Neuronal stem cell (in vitro differentiated cells): ENCODE results near the gene FGFR3.

Experiments used
- DNase-seq: peaks from one replicate; pipeline ENCODE4 v3.0.0-alpha.2; 2013; ENCODE audit warnings: low spot score
- H2AFZ ChIP-seq: one replicate; pipeline ENCODE4 v1.6.1; 2013; ENCODE audit warnings: mild to moderate bottlenecking, low read length, inconsistent platforms
- H2AK5ac ChIP-seq: 2 replicates; pipeline ENCODE4 v1.6.1; 2013; ENCODE audit warnings: low read depth, mild to moderate bottlenecking, inconsistent platforms, low read length, moderate library complexity, mixed read lengths
- H2BK120ac ChIP-seq: 2 replicates; pipeline ENCODE4 v1.6.1; 2013; ENCODE audit warnings: low read depth, mild to moderate bottlenecking, inconsistent platforms, low read length, moderate library complexity, mixed read lengths
- H2BK12ac ChIP-seq: one replicate; pipeline ENCODE4 v1.6.1; 2013; ENCODE audit warnings: low read length, inconsistent platforms
- H2BK15ac ChIP-seq: 2 replicates; pipeline ENCODE4 v1.6.1; 2013; ENCODE audit warnings: mild to moderate bottlenecking, low read length, inconsistent platforms, mixed read lengths
- H2BK5ac ChIP-seq: one replicate; pipeline ENCODE4 v1.6.1; 2013; ENCODE audit warnings: inconsistent platforms, mild to moderate bottlenecking, low read length, moderate library complexity
- H3K14ac ChIP-seq: one replicate; pipeline ENCODE4 v1.6.1; 2013; ENCODE audit warnings: low read length, inconsistent platforms
- H3K18ac ChIP-seq: 2 replicates; pipeline ENCODE4 v1.6.1; 2013; ENCODE audit warnings: low read length, inconsistent platforms
- H3K23ac ChIP-seq: 2 replicates; pipeline ENCODE4 v1.6.1; 2013; ENCODE audit warnings: low read depth, mild to moderate bottlenecking, mixed read lengths, low read length, inconsistent platforms; ENCODE audit not compliant: poor library complexity
- H3K27ac ChIP-seq: replicated peaks from 3 replicates; pipeline ENCODE4 v1.5.1; 2013; ENCODE audit warnings: low read length, inconsistent platforms
- H3K27me3 ChIP-seq, 3 experiments: 2 replicates each; pipeline ENCODE4 v1.6.1; 2013; ENCODE audit warnings: low read length in 3 of 3, mild to moderate bottlenecking in 2 of 3, inconsistent platforms in 1 of 3, low read depth in 1 of 3, mixed read lengths in 1 of 3, moderate library complexity in 1 of 3; ENCODE audit not compliant: control insufficient read depth in 3 of 3, insufficient read depth in 3 of 3
- H3K36me3 ChIP-seq, 2 donors: replicated peaks in 1 of 2; 2 replicates each; pipeline ENCODE4 v1.6.1; 2013; ENCODE audit warnings: low read length in 2 of 2; ENCODE audit not compliant: control insufficient read depth in 2 of 2, insufficient read depth in 2 of 2
- H3K4ac ChIP-seq: 2 replicates; pipeline ENCODE4 v1.6.1; 2013; ENCODE audit warnings: inconsistent platforms, mild to moderate bottlenecking, low read length, moderate library complexity
- H3K4me1 ChIP-seq, 2 donors: 1 replicate in 1 of 2; 2 replicates in 1 of 2; pipeline ENCODE4 v1.6.1; 2013; ENCODE audit warnings: low read length in 2 of 2, low read depth in 1 of 2; ENCODE audit not compliant: control insufficient read depth in 2 of 2, insufficient read depth in 1 of 2
- H3K4me2 ChIP-seq: one replicate; pipeline ENCODE4 v1.6.1; 2013; ENCODE audit warnings: mild to moderate bottlenecking, low read length, inconsistent platforms; ENCODE audit not compliant: insufficient read depth, poor library complexity, severe bottlenecking
- H3K4me3 ChIP-seq, 2 donors: 2 replicates each; pipeline ENCODE4 v1.5.1; 2013; ENCODE audit warnings: low read length in 2 of 2, mild to moderate bottlenecking in 2 of 2, inconsistent platforms in 1 of 2, moderate library complexity in 1 of 2
- H3K79me1 ChIP-seq: one replicate; pipeline ENCODE4 v1.6.1; 2013; ENCODE audit warnings: low read depth, mild to moderate bottlenecking, inconsistent platforms, low read length, moderate library complexity
- H3K9ac ChIP-seq: one replicate; pipeline ENCODE4 v1.6.1; 2013; ENCODE audit warnings: mild to moderate bottlenecking, low read depth, low read length, inconsistent platforms; ENCODE audit not compliant: poor library complexity
- H3K9me3 ChIP-seq, 2 donors: replicated peaks in 1 of 2; 2 replicates each; pipeline versions ENCODE3 to v1.6.1; 2013; ENCODE audit warnings: low read length in 2 of 2, mild to moderate bottlenecking in 2 of 2, inconsistent platforms in 1 of 2, low read depth in 1 of 2, mixed read lengths in 1 of 2, moderate library complexity in 1 of 2; ENCODE audit not compliant: control insufficient read depth in 2 of 2, insufficient read depth in 1 of 2
- H4K8ac ChIP-seq: one replicate; pipeline ENCODE4 v1.6.1; 2013; ENCODE audit warnings: low read depth, mild to moderate bottlenecking, inconsistent platforms, low read length, moderate library complexity
- H4K91ac ChIP-seq: one replicate; pipeline ENCODE4 v1.6.1; 2013; ENCODE audit warnings: low read length, low read depth, mild to moderate bottlenecking, inconsistent platforms; ENCODE audit not compliant: poor library complexity
- WGBS, 2 donors: extraction: QIAGEN DNeasy Blood & Tissue Kit; methylation state at CpG; one replicate each; pipeline ENCODE4 v1.1.7; 2013; ENCODE audit warnings: missing lambda C conversion rate in 2 of 2, mixed read lengths in 1 of 2; ENCODE audit not compliant: insufficient read length in 2 of 2, insufficient replicate concordance in 1 of 2; ENCODE audit errors: extremely low coverage in 2 of 2; 5-methylcytosine and 5-hydroxymethylcytosine counted together

FGFR3 gene

DNA sequence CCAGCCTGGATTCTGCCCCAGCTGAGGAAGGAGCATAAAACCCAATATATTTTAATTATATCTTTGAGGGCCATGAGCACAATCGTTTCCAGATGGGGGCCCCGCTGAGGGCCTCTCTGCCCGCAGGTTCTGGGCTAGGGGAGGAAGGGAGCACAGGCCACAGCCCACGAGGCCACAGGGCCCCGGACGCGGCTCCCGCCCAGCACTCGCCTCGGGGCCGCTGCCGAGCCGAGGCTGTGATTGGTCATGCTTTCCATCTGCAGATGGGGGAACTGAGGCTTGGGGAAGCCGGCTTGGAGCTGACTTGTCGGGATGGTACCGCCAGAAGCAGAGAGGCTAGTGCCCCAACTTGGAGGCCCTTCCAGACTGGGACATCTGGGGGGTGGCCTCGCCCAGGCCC is 37.8 kb upstream of the FGFR3 start:
- Histone ChIP-seq H3K18ac (peak overlapping the region; percentile 17), H2BK5ac (peak overlapping the region; percentile 53), H3K79me1 (no peaks in the 10 kb centered on the region), H4K8ac (no peak overlapping the region), H3K27ac (no peak overlapping the region), H3K14ac (no peak overlapping the region), H3K4me2 (no peak overlapping the region), H3K27me3 (peaks cover 0 to 14% (median 0%) of the 10 kb centered on the region in 3 experiments), H3K23ac (no peak overlapping the region), H2AFZ (no peak overlapping the region), H3K4ac (no peak overlapping the region), H3K4me1 (peaks cover 17 to 33% of the 10 kb centered on the region in 2 donors), H2BK12ac (no peak overlapping the region), H2BK15ac (peak overlapping the region; percentile 55), H2AK5ac (no peak overlapping the region), H2BK120ac (no peak overlapping the region), H3K9me3 (no peaks in the 10 kb centered on the region), H3K4me3 (no peak overlapping the region), H3K9ac (no peak overlapping the region), H3K36me3 (no peaks in the 10 kb centered on the region), H4K91ac (no peak overlapping the region)
- no CpG with 5 or more reads among the region's 17 CpGs for WGBS, 2 donors
- no peak for DNase-seq

GRCh38 chr4:1756079-1756478 is 37.0 kb upstream of the FGFR3 start:
- Histone ChIP-seq H3K9me3 (no peaks in the 10 kb centered on the region), H3K36me3 (no peaks in the 10 kb centered on the region), H4K91ac (no peak overlapping the region), H3K27ac (no peak overlapping the region), H3K27me3 (peaks cover 0 to 14% (median 0%) of the 10 kb centered on the region in 3 experiments), H3K18ac (peak overlapping the region; percentile 28), H3K4ac (no peak overlapping the region), H2BK5ac (peak overlapping the region; percentile 53), H4K8ac (no peak overlapping the region), H2BK12ac (no peak overlapping the region), H3K9ac (no peak overlapping the region), H3K23ac (no peak overlapping the region), H2BK120ac (no peak overlapping the region), H3K14ac (peak overlapping the region; percentile 71), H3K4me1 (peaks cover 22 to 40% of the 10 kb centered on the region in 2 donors), H2AK5ac (peak overlapping the region; percentile 61), H3K79me1 (no peaks in the 10 kb centered on the region), H3K4me2 (no peak overlapping the region), H2BK15ac (peak overlapping the region; percentile 49), H2AFZ (no peak overlapping the region), H3K4me3 (no peak overlapping the region)
- no CpG with 5 or more reads among the region's 18 CpGs for WGBS, 2 donors
- no peak for DNase-seq

GRCh38 chr4:1756893-1757779 is 36.0 kb upstream of the FGFR3 start:
- Histone ChIP-seq H3K36me3 (no peaks in the 10 kb centered on the region), H4K91ac (no peak overlapping the region), H3K79me1 (no peaks in the 10 kb centered on the region), H3K4me1 (peaks cover 22 to 41% of the 10 kb centered on the region in 2 donors), H3K4ac (peak overlapping the region; percentile 53), H2BK5ac (no peak overlapping the region), H3K27me3 (peaks cover 0 to 13% (median under 1%) of the 10 kb centered on the region in 3 experiments), H2BK15ac (peak overlapping the region; percentile 85), H3K27ac (no peak overlapping the region), H4K8ac (no peak overlapping the region), H3K14ac (peak overlapping the region; percentile 21), H2BK120ac (no peak overlapping the region), H3K4me3 (no peak overlapping the region), H2AK5ac (peak overlapping the region; percentile 98), H3K9me3 (no peaks in the 10 kb centered on the region), H3K4me2 (no peak overlapping the region), H3K23ac (peak overlapping the region; percentile 73), H2AFZ (no peak overlapping the region), H3K18ac (peak overlapping the region; percentile 57), H3K9ac (no peak overlapping the region), H2BK12ac (peak overlapping the region; percentile 82)
- WGBS, 2 donors, result no CpG with 5 or more reads among the region's 20 CpGs
- DNase-seq, result no peak

GRCh38 chr4:1757836-1758235 is 35.3 kb upstream of the FGFR3 start:
- peak overlapping the region; percentile 91 for H2AK5ac ChIP-seq
- no CpG with 5 or more reads among the region's 17 CpGs for WGBS, 2 donors

More at GRCh38 chr4:1757836-1758235, 35.3 kb upstream of the FGFR3 start:
- H2BK5ac ChIP-seq, result no peak overlapping the region
- H4K8ac ChIP-seq, result no peak overlapping the region
- H3K36me3 ChIP-seq, result no peaks in the 10 kb centered on the region
- H3K27ac ChIP-seq, result no peak overlapping the region
- no peak overlapping the region for H3K18ac ChIP-seq
- DNase-seq, result no peak
- H2AFZ ChIP-seq, result peak overlapping the region; percentile 5
- H2BK12ac ChIP-seq, result no peak overlapping the region
- no peak overlapping the region for H3K4ac ChIP-seq
- no peaks in the 10 kb centered on the region for H3K9me3 ChIP-seq
- H2BK15ac ChIP-seq, result peak overlapping the region; percentile 97
- H3K9ac ChIP-seq, result no peak overlapping the region
- H3K14ac ChIP-seq, result peak overlapping the region; percentile 25
- peak overlapping the region; percentile 2 for H3K23ac ChIP-seq
- H3K4me1 ChIP-seq, result peaks cover 21 to 45% of the 10 kb centered on the region in 2 donors
- no peak overlapping the region for H2BK120ac ChIP-seq
- H3K27me3 ChIP-seq, result peaks cover 0 to 17% (median 5%) of the 10 kb centered on the region in 3 experiments
- peaks cover 2% of the 10 kb centered on the region for H3K79me1 ChIP-seq
- no peak overlapping the region for H3K4me3 ChIP-seq
- no peak overlapping the region for H3K4me2 ChIP-seq
- no peak overlapping the region for H4K91ac ChIP-seq
